ENCODE measurements around the gene KPNA1. TPM values are rescaled to one million over a fixed set of nuclear protein-coding genes. Genes with fewer than 3 reads are reported as not detected.

Gene KPNA1
- total RNA-seq (2022; extraction: Qiagen RNA extraction): 53.8 to 63.8 TPM (median 61.2 TPM) in 5 replicates

GRCh38 chr3:122514123-122515019 lies at the start of gene KPNA1:
Gene KPNA1, minus strand, starts transcription at chr3:122514939. Its CDS starts 18,374 bp downstream, at chr3:122496565.

DNA sequence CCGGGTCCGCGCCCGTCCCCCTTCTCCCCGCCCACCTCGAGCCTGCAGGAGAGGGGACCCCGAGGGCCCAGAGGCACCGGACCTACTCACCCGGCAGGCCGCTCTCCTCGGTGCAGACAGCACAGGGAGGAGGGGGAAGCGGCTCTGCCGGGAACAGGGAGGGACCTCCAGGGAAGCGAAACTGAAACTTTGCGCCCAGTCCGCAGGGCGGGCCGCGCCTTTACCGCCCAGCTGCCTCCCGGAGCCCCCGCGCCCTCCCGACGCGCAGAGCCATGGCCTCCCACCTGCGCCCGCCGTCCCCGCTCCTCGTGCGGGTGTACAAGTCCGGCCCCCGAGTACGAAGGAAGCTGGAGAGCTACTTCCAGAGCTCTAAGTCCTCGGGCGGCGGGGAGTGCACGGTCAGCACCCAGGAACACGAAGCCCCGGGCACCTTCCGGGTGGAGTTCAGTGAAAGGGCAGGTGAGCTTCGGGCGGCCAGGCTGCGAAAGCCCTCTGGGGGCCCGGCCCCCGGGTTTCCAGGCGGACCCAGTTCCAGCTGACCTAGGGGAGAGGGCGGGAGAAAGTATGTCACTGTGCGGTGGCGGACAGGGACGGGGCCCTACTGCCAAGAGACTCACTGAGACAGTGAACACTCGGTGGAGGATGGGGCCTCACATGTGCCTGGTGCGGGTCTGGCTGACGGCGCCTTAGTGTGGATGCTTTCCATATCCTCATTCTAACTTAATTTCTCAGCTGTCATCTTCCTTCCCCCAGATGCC lies 49.6 kb upstream of the KPNA1 start, which contains the start of the genes DTX3L and PARP9:
TSS of gene DTX3L (plus strand) at position 184 of the 758 bp plus-strand sequence. CDS start at position 273, 89 bp downstream.
TSS of gene PARP9 (minus strand) at position 146 of the 758 bp plus-strand sequence. CDS start 4,680 bp downstream, outside the sequence.

DNA sequence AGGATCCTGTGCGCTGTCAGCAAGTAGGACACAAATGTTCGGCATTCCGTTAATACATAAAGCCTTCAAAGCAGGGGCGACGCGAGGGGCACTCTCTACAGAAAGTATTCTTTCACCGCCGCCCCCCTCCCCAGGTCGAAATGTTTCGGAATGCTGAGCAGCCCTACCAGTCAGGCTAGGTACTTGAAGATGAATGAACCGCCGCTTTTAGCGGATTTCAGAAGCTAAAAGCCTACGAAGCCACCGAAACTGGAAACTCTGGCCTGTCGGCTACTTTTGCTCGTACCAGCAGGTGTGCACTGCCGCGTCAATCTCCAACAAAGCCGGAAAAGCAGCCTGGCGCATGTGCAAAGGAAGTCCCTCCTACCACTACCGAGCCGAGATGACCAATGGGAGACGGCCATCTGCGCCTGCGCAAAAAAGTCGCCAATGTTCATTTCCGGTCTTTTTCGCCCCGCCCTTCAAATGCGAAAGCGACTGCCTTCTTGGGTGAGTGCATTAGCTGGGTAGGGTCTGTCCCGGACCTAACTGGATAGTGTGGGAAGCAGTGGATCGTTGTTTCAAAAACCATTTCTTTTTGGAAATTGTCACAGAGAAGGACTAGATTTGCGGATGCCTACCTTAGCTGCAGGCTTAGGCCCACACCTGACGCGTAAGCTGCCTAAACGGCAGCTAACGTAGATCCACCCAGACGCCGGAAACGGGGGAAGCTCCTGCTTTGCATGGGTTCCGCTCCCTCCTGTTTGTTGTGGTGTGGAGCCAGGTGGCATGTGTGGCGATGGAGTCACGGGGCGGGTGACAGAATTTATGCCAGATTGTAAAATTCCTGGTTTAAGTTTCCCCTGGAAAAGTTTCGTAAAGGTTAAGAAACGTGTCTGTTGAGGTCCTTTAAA lies 98.7 kb downstream of the KPNA1 start, which contains the start of gene WDR5B:
TSS of gene WDR5B (minus strand) at position 301 of the 893 bp plus-strand sequence. CDS start 534 bp downstream, outside the sequence.

GRCh38 chr3:122383771-122384697 lies 130.7 kb downstream of the KPNA1 start, which contains the start of gene FAM162A:
Gene FAM162A, plus strand, starts transcription at chr3:122384182. Its CDS starts 84 bp downstream, at chr3:122384266.

GRCh38 chr3:122382888-122383666 lies 131.7 kb downstream of the KPNA1 start, which contains the start of gene MIX23:
Gene MIX23, minus strand, starts transcription at chr3:122383231. Its CDS starts 7 bp downstream, at chr3:122383224.

Other genes starting within 250 kb of the KPNA1 start
- gene CSTA, start 189.7 kb downstream of the KPNA1 start, total RNA-seq (2022; extraction: Qiagen RNA extraction): 0.82 to 1.2 TPM (median 1.0 TPM) in 5 replicates
- 45.8 to 71.8 TPM (median 47.6 TPM) in 5 replicates for gene MIX23, start 131.7 kb downstream of the KPNA1 start, total RNA-seq (2022; extraction: Qiagen RNA extraction)
- 30.4 to 35.8 TPM (median 35.0 TPM) in 5 replicates for gene FAM162A, start 130.8 kb downstream of the KPNA1 start, total RNA-seq (2022; extraction: Qiagen RNA extraction)
- 3.0 to 3.9 TPM (median 3.5 TPM) in 5 replicates for gene WDR5B, start 98.9 kb downstream of the KPNA1 start, total RNA-seq (2022; extraction: Qiagen RNA extraction)
- gene PARP9, start 49.4 kb upstream of the KPNA1 start, total RNA-seq (2022; extraction: Qiagen RNA extraction): 5.1 to 6.3 TPM (median 5.2 TPM) in 5 replicates
- 6.7 to 9.8 TPM (median 7.6 TPM) in 5 replicates for gene DTX3L, start 49.4 kb upstream of the KPNA1 start, total RNA-seq (2022; extraction: Qiagen RNA extraction)
- not detected in 5 replicates for gene PARP15, start 62.7 kb upstream of the KPNA1 start, total RNA-seq (2022; extraction: Qiagen RNA extraction)
- gene PARP14, start 165.9 kb upstream of the KPNA1 start, total RNA-seq (2022; extraction: Qiagen RNA extraction): 7.9 to 11.8 TPM (median 9.1 TPM) in 5 replicates